ENCODE measurements around the gene RIC8A.
"Not testable (repeated sequence)": the region's sequence is repeated elsewhere in the genome, so short reads cannot be mapped to it uniquely, and the experiment has no call there.

RIC8A gene

GRCh38 chr11:218815-219593, 11.5 kb downstream of the RIC8A start:
- Histone ChIP-seq H3K9me3 (ENCODE audit: control insufficient read depth in 2 of 2, low read length in 2 of 2) (no peaks in the 10 kb centered on the region), H3K9ac (ENCODE audit: low read depth in 1 of 2, low read length in 2 of 2) (no peak overlapping the region), H3K4me1 (ENCODE audit: control insufficient read depth in 2 of 2, insufficient read depth in 2 of 2, low read length in 2 of 2) (no peaks in the 10 kb centered on the region), H3K27me3 (ENCODE audit: control insufficient read depth in 2 of 2, insufficient read depth in 2 of 2, low read length in 2 of 2) (no peaks in the 10 kb centered on the region), H3K36me3 (ENCODE audit: control insufficient read depth in 2 of 2, insufficient read depth in 2 of 2, low read length in 2 of 2) (peaks cover 13 to 37% of the 10 kb centered on the region in 2 donors), H3K4me3 (ENCODE audit: low read length in 2 of 2) (no peak overlapping the region), H3K27ac (ENCODE audit: low read depth in 2 of 2, low read length in 2 of 2) (no peak overlapping the region)

- not testable (repeated sequence) for H3K9ac ChIP-seq (ENCODE audit: low read depth in 1 of 2, low read length in 2 of 2); H3K4me1 ChIP-seq (ENCODE audit: control insufficient read depth in 2 of 2, insufficient read depth in 2 of 2, low read length in 2 of 2); H3K4me3 ChIP-seq (ENCODE audit: low read length in 2 of 2); H3K27me3 ChIP-seq (ENCODE audit: control insufficient read depth in 2 of 2, insufficient read depth in 2 of 2, low read length in 2 of 2); H3K9me3 ChIP-seq (ENCODE audit: control insufficient read depth in 2 of 2, low read length in 2 of 2); H3K27ac ChIP-seq (ENCODE audit: low read depth in 2 of 2, low read length in 2 of 2)
- peaks cover 5 to 20% of the 10 kb centered on the region in 2 donors for H3K36me3 ChIP-seq (ENCODE audit: control insufficient read depth in 2 of 2, insufficient read depth in 2 of 2, low read length in 2 of 2)
Measured at GRCh38 chr11:220641-221215, 13.2 kb downstream of the RIC8A start.

- H3K9ac ChIP-seq (ENCODE audit: low read depth in 1 of 2, low read length in 2 of 2), result no peak overlapping the region
- H3K27ac ChIP-seq (ENCODE audit: low read depth in 2 of 2, low read length in 2 of 2), result no peak overlapping the region
- no peaks in the 10 kb centered on the region for H3K27me3 ChIP-seq (ENCODE audit: control insufficient read depth in 2 of 2, insufficient read depth in 2 of 2, low read length in 2 of 2)
- peaks cover 5 to 13% of the 10 kb centered on the region in 2 donors for H3K36me3 ChIP-seq (ENCODE audit: control insufficient read depth in 2 of 2, insufficient read depth in 2 of 2, low read length in 2 of 2)
- no peaks in the 10 kb centered on the region for H3K4me1 ChIP-seq (ENCODE audit: control insufficient read depth in 2 of 2, insufficient read depth in 2 of 2, low read length in 2 of 2)
- H3K4me3 ChIP-seq (ENCODE audit: low read length in 2 of 2), result no peak overlapping the region
- no peaks in the 10 kb centered on the region for H3K9me3 ChIP-seq (ENCODE audit: control insufficient read depth in 2 of 2, low read length in 2 of 2)
Measured at GRCh38 chr11:221539-221938, 14.0 kb downstream of the RIC8A start.

GRCh38 chr11:221998-222789, 14.7 kb downstream of the RIC8A start:
- H3K9me3 ChIP-seq (ENCODE audit: control insufficient read depth in 2 of 2, low read length in 2 of 2), result no peaks in the 10 kb centered on the region
- no peak overlapping the region for H3K4me3 ChIP-seq (ENCODE audit: low read length in 2 of 2)
- no peaks in the 10 kb centered on the region for H3K27me3 ChIP-seq (ENCODE audit: control insufficient read depth in 2 of 2, insufficient read depth in 2 of 2, low read length in 2 of 2)
- peaks cover 5 to 12% of the 10 kb centered on the region in 2 donors for H3K36me3 ChIP-seq (ENCODE audit: control insufficient read depth in 2 of 2, insufficient read depth in 2 of 2, low read length in 2 of 2)
- no peaks in the 10 kb centered on the region for H3K4me1 ChIP-seq (ENCODE audit: control insufficient read depth in 2 of 2, insufficient read depth in 2 of 2, low read length in 2 of 2)
- H3K9ac ChIP-seq (ENCODE audit: low read depth in 1 of 2, low read length in 2 of 2), result no peak overlapping the region
- no peak overlapping the region for H3K27ac ChIP-seq (ENCODE audit: low read depth in 2 of 2, low read length in 2 of 2)

- no peak overlapping the region for H3K27ac ChIP-seq (ENCODE audit: low read depth in 2 of 2, low read length in 2 of 2)
- no peaks in the 10 kb centered on the region for H3K4me1 ChIP-seq (ENCODE audit: control insufficient read depth in 2 of 2, insufficient read depth in 2 of 2, low read length in 2 of 2)
Measured at GRCh38 chr11:223026-223789, 15.7 kb downstream of the RIC8A start.

GRCh38 chr11:223884-224283, 16.4 kb downstream of the RIC8A start:
- no peak overlapping the region for H3K27ac ChIP-seq (ENCODE audit: low read depth in 2 of 2, low read length in 2 of 2)
- peaks cover 5 to 6% of the 10 kb centered on the region in 2 donors for H3K36me3 ChIP-seq (ENCODE audit: control insufficient read depth in 2 of 2, insufficient read depth in 2 of 2, low read length in 2 of 2)
- H3K4me3 ChIP-seq (ENCODE audit: low read length in 2 of 2), result no peak overlapping the region
- H3K9ac ChIP-seq (ENCODE audit: low read depth in 1 of 2, low read length in 2 of 2), result no peak overlapping the region
- no peaks in the 10 kb centered on the region for H3K4me1 ChIP-seq (ENCODE audit: control insufficient read depth in 2 of 2, insufficient read depth in 2 of 2, low read length in 2 of 2)
- H3K9me3 ChIP-seq (ENCODE audit: control insufficient read depth in 2 of 2, low read length in 2 of 2), result no peaks in the 10 kb centered on the region
- no peaks in the 10 kb centered on the region for H3K27me3 ChIP-seq (ENCODE audit: control insufficient read depth in 2 of 2, insufficient read depth in 2 of 2, low read length in 2 of 2)

More at GRCh38 chr11:223026-223789, 15.7 kb downstream of the RIC8A start:
- Histone ChIP-seq H3K36me3 (ENCODE audit: control insufficient read depth in 2 of 2, insufficient read depth in 2 of 2, low read length in 2 of 2) (peaks cover 5 to 12% of the 10 kb centered on the region in 2 donors), H3K9ac (ENCODE audit: low read depth in 1 of 2, low read length in 2 of 2) (no peak overlapping the region), H3K4me3 (ENCODE audit: low read length in 2 of 2) (no peak overlapping the region), H3K27me3 (ENCODE audit: control insufficient read depth in 2 of 2, insufficient read depth in 2 of 2, low read length in 2 of 2) (no peaks in the 10 kb centered on the region), H3K9me3 (ENCODE audit: control insufficient read depth in 2 of 2, low read length in 2 of 2) (no peaks in the 10 kb centered on the region)

GRCh38 chr11:224424-224823, 16.9 kb downstream of the RIC8A start:
- Histone ChIP-seq H3K9me3 (ENCODE audit: control insufficient read depth in 2 of 2, low read length in 2 of 2) (no peaks in the 10 kb centered on the region), H3K27me3 (ENCODE audit: control insufficient read depth in 2 of 2, insufficient read depth in 2 of 2, low read length in 2 of 2) (no peaks in the 10 kb centered on the region), H3K9ac (ENCODE audit: low read depth in 1 of 2, low read length in 2 of 2) (no peak overlapping the region), H3K36me3 (ENCODE audit: control insufficient read depth in 2 of 2, insufficient read depth in 2 of 2, low read length in 2 of 2) (peaks cover 5 to 6% of the 10 kb centered on the region in 2 donors), H3K27ac (ENCODE audit: low read depth in 2 of 2, low read length in 2 of 2) (no peak overlapping the region), H3K4me3 (ENCODE audit: low read length in 2 of 2) (no peak overlapping the region), H3K4me1 (ENCODE audit: control insufficient read depth in 2 of 2, insufficient read depth in 2 of 2, low read length in 2 of 2) (no peaks in the 10 kb centered on the region)

- Histone ChIP-seq H3K36me3 (ENCODE audit: control insufficient read depth in 2 of 2, insufficient read depth in 2 of 2, low read length in 2 of 2) (peaks cover 5 to 9% of the 10 kb centered on the region in 2 donors), H3K4me1 (ENCODE audit: control insufficient read depth in 2 of 2, insufficient read depth in 2 of 2, low read length in 2 of 2) (no peaks in the 10 kb centered on the region), H3K27me3 (ENCODE audit: control insufficient read depth in 2 of 2, insufficient read depth in 2 of 2, low read length in 2 of 2) (no peaks in the 10 kb centered on the region), H3K27ac (ENCODE audit: low read depth in 2 of 2, low read length in 2 of 2) (no peak overlapping the region), H3K4me3 (ENCODE audit: low read length in 2 of 2) (no peak overlapping the region), H3K9ac (ENCODE audit: low read depth in 1 of 2, low read length in 2 of 2) (no peak overlapping the region), H3K9me3 (ENCODE audit: control insufficient read depth in 2 of 2, low read length in 2 of 2) (no peaks in the 10 kb centered on the region)
Measured at GRCh38 chr11:225734-226453, 18.4 kb downstream of the RIC8A start.

GRCh38 chr11:227824-228379, 20.4 kb downstream of the RIC8A start:
- no peak overlapping the region for H3K9ac ChIP-seq (ENCODE audit: low read depth in 1 of 2, low read length in 2 of 2)
- H3K4me1 ChIP-seq (ENCODE audit: control insufficient read depth in 2 of 2, insufficient read depth in 2 of 2, low read length in 2 of 2), result no peaks in the 10 kb centered on the region
- no peak overlapping the region for H3K27ac ChIP-seq (ENCODE audit: low read depth in 2 of 2, low read length in 2 of 2)
- no peaks in the 10 kb centered on the region for H3K9me3 ChIP-seq (ENCODE audit: control insufficient read depth in 2 of 2, low read length in 2 of 2)
- peaks cover 0 to 9% of the 10 kb centered on the region in 2 donors for H3K36me3 ChIP-seq (ENCODE audit: control insufficient read depth in 2 of 2, insufficient read depth in 2 of 2, low read length in 2 of 2)
- no peaks in the 10 kb centered on the region for H3K27me3 ChIP-seq (ENCODE audit: control insufficient read depth in 2 of 2, insufficient read depth in 2 of 2, low read length in 2 of 2)
- H3K4me3 ChIP-seq (ENCODE audit: low read length in 2 of 2), result no peak overlapping the region
